Ammon's horn (tissue), 1 donor: ENCODE results near the gene UNC13C.

ENCODE experiments used
- DNase-seq: peaks from one replicate; pipeline ENCODE4 v3.0.0-alpha.2; 2016; ENCODE audit warnings: low spot score

The UNC13C gene

DNA sequence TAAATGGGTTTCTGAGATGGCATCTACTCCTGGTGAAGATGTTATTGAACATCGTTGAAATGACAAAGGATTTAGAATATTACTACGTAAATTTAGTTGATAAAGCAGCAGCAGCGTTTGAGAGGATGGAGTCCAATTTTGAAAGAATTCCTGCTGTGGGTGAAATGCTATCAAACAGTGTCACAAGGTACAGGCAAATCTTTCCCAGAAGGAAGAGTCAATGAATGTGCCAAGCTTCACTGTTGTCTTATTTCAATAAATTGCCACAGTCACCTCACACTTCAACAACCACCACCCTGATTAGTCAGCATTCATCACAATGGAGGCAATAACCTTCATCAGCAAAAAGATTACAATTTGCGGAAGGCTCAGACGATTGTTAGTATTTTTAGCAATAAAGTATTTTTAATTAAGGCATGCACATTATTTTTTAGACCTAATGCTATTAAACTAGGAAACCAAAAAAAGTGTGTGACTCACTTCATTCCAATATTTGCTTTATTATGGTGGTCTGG, 142.8 kb downstream of the UNC13C start:
- no peak for DNase-seq

DNA sequence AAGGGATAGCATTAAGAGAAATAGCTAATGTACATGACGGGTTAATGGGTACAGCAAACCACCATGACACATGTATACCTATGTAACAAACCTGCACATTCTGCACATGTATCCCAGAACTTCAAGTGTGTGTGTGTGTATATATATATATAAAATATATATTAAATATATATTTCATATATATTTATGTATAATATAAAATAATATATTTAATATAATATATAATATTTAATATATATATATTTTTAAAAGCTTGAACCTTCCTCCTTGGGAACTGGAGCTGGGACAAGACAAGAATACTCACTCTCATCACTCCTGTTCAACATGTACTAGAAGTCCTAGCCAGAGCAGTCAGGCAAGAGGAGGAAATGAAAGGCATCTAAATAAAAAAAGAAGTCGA, 149.3 kb downstream of the UNC13C start:
- DNase-seq: no peak

DNA sequence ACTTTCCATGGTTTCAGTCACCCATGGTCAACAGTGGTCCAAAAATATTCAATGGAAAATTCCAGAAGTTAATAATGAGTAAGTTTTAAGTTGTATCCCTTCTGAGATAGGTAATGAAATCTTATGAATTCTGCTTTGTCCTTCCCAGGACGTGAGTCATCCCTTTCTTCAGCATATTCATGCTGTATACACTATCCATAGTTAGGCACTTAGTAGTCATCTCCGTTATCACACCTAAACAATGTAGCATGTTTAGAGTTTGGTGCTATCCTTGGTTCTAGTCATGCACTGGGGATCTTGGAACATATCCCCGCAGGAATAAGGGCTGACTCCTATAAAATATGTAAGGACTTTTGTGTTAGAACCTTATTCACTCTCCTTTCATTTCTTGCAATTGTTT, 153.2 kb downstream of the UNC13C start:
- no peak for DNase-seq

DNA sequence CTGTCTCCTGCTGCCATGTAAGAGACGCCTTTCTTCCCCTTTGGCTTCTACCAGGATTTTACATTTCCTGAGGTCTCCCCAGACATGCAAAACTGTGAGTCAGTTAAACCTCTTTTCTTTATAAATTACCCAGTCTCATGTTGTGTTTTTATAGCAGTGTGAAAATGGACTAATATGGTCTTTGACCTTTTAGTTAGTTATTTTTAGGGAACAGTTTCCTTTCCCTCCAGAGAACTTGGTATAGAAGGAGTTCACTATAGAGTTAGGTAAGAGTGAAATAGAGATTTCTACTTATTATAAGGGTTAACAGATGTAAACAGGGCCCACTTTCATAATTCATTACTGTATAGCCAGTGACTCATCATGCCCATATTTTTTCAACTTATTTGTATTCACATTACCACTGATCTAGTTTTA, 170.9 kb downstream of the UNC13C start:
- DNase-seq: no peak

DNA sequence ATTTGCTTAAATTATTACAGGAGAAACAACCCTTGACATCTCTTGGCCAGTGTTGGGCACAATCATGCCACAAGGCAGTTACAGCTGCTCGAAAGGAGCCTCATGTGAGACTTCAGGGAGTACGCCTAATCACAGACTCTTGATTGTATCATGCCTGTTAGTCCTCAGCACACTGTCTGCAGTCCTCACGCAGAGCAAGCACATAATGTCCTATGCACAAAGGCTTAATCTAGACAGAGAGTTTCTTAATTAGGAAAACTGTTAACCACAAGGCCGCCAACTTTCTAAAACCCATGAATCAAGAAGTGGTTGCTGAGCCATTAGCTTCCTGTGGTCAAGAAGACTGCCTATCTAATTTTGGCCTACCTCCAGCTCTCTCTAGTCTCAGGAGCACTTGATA, 172.0 kb downstream of the UNC13C start:
- DNase-seq: peak; percentile 21

DNA sequence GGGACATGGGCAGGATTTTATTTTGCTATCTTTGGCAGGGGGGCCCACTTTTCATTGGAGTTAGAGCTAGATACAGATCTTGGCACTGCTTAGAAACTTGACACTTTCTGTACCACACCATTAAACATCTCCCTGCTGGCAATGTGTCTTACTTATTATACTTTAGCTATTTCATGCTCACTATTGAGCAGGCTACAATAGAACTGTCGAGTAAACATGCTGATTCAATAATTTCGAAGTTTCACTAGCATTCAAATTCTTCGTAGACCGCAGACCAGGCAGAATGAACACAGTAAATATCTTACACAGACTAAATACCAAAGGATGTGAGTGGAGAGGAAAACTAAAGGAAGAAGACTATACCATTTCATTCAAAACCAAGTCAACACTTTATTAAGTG, 180.8 kb downstream of the UNC13C start:
- no peak for DNase-seq

DNA sequence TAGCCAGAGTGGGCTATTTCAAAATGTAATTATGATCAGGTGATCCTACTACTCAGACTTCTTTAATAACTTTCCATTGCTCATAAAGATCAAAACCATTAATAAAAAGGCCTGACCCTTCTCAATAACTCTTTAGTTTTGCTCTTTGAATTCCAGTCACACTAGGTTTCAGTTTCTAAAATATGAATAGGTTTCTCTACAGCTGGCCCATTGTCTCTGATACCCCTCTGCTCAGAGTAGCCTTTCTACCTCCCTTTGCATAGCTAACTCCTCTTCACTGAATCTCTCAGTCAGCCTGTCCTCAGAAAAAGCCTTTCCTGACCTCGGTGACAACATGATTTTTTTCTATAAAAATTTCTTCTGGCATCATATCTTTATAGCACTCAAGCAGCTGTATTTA, 209.1 kb downstream of the UNC13C start:
- no peak for DNase-seq

DNA sequence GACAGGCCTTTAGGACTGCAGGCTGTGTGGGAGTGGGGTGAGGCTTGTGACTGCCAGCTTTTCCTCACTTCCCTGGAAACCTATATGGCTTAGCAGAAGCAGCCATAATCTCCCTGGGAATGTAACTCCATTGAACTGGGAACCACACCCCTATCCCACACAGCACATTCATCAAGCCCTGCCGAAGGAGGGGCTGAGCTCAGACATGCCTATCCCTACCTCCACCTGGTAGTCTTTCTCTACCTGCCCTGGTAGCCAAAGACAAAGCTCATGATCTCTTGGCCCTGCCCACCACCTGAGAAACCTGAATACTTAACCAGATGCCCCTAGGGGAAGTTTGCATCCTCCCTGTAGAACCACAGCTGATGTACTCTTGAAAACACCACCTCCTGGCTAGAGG, 219.8 kb downstream of the UNC13C start:
- no peak for DNase-seq

DNA sequence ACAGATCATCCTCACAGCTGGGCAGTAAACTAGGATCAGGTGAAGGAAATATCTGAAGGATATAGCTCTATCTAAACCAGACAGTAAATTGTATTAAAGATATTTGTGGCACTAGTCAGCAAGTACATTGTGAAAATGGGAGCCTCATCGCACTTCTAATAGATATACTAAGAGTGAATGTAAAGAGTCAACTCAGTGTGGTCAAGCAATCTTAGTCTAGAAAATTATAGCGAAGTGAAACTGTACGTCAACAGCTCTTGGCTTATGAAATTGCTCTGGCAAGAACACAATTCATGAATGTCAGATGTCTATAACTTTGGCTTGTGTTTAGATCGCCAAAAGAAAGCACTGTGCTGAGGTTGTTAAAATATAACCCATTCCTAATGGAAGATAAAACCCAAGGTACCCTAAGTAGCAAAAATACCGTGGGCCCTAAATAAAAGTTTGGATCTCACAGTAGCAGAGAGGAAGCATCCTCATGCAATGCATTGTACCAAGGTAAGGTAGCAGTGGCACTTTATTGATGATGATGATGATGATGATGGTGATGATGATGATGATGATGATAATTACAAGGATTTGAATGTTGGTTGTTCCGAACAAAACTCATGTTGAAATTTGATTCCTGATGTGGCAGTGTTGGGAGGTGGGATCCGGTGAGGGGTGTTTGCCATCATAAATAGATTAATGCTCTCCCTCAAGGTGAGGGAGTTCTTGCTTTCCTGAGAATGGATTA, 228.5 kb downstream of the UNC13C start:
- no peak for DNase-seq

DNA sequence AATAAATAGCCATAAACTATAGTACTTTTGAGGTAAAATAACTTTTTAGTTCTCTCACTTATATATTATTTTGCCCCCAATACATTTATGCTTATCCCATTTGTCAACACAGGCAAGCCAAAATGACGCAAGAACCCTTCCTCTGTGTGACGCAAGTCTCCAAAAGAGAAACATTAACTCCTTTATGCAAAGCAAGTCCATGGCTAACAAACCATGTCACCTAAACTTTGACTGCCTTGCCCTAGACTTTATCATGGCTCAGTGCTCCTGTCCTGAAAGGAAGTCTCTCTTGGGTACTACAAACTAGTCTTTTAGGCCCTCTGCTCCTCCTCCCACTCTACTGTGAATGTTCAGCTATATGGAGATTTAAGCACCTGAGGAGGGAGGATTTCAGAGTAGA, 230.5 kb downstream of the UNC13C start:
- DNase-seq: no peak

DNA sequence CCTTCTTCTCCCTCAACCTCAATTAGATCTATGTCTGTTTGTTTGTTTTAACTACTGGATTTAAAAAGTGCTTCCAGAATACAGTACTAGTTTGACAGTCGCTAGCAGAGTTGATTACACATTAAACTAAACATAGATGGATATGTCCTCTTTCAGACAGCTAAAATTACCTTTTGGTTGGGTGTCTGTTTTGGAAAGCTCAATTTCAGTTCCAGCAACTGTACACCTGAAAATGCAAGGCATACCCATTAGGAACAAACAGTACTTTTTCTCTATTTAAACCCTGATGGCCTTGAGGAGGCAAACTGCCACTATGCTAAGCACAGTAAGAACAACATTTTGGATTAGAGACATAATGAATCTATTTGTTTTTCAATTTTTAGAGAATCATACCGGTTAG, 234.4 kb downstream of the UNC13C start:
- no peak for DNase-seq

DNA sequence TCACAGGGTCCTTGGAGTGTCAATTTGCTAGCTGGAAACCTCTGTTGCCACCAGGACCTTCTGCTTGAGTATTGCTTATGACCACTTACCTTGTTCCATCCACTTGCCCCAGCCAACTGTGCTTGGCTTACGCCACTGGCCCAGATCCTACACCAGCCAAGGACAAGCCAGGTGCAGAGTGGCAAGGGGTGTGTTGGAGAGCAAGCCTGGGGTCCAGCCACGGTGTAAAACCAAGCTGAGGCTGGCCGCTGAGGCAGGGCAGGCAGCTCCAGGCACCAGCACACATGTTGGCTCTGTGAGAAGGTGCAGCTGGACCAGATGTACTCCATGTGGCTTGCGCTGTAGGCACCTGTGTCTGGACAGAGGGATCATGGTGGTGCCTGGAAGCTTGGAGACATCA, 248.2 kb downstream of the UNC13C start:
- DNase-seq: no peak

DNA sequence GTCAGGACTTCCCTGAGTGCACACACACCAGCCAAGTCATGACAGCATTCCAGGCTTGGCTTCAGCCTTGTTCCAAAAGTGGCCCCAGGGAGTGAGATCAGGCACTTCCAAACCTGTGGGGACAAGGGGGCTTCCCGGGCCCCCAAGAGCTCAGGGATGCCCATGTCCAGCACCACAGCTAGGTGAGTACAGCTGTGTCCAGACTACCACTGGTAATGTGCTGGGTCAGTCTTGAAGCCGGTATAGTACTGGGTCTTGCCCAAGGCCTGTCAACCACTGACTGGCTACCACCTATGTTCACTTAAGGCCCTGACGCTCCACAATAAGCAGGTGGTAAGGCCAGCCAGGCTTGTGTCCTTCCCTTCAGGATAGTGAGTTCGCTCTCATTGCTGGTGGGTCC, 249.3 kb downstream of the UNC13C start:
- DNase-seq: no peak

DNA sequence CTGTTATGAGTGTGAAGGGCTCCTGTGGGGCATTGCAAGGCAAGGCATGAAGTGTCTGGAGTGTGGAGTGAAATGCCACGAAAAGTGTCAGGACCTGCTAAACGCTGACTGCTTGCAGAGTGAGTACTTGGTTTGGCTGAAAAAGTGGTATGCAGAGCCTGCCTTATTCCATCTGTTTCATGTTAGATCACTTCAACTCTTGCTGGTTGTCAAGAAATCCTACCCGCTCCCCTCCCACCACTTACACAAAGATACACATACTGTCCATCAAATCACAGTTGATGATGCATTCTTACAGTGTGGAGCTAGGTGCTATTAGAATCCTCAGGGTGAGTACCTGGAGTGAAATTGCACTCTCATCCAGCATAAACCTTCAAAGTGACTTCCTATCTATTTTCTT, 272.1 kb downstream of the UNC13C start:
- peak; percentile 15 for DNase-seq

DNA sequence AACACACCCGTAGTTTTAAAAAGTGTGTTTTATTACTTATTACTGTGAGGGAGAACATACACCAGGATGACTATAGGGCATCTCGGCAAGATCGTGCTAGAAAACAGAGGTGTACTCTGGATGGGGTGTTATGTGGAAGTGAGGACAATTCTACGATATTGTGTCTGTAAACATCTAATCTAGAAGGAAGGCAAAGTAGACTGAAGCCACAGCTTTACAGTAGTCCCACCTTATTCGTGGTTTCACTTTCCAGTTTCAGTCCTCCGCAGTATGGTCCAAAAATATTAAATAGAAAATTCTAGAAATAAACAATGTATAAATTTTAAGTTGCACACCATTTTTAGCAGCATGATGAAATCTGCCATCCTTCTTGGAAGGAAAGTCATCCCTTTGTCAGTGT, 277.9 kb downstream of the UNC13C start:
- no peak for DNase-seq

DNA sequence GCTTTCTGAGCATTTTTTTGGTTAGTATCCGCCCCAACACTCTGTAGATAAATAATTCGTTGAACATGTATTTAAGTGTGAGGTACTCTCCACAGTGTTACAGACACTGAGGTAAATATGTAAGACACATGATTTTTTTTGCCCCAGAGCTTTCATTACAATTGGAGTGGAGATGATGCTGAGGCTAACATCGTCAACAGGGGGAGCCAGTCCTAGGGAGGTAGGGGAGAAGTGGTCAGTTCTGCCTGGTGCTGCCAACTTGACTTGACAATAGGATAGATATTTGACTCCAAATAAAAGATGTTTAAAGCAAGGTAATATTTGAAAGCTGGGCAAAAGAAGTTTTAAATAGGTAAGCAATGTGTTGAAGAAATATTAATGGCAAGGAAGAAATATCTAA, 295.7 kb downstream of the UNC13C start:
- DNase-seq: no peak

DNA sequence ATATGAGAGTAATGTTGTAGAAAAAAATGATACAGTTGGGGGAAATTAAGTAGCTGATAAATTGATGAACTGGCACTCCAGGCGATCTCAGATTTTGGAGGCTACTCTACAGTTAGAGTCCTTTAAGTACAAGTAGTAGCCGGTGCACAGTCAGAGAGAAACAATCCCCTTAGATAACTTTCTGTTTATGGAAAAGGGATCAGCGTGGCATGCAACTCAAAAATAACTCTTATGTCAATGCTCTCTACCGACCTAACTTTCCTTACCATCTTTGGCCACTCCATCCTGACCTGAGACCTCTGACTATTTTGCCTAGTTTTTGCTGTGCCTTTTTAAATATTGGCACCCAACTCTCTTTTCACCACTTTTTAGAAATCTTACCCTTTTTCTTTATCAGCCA, 299.6 kb downstream of the UNC13C start:
- no peak for DNase-seq

DNA sequence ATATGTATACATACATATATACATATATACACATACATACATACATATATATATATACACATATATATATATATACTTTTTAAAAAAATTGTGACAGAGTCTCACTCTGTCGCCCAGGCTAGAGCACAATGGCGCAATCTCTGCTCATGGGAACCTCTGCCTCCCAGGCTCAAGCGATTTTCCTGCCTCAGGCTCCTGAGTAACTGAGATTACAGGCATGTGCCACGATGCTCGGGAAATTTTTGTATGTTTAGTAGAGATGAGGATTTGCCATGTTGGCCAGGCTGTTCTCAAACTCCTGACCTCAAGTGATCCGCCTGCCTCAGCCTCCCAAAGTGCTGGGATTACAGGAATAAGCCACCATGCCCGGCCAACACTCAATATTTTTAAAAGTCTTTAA, 302.5 kb downstream of the UNC13C start:
- no peak for DNase-seq

DNA sequence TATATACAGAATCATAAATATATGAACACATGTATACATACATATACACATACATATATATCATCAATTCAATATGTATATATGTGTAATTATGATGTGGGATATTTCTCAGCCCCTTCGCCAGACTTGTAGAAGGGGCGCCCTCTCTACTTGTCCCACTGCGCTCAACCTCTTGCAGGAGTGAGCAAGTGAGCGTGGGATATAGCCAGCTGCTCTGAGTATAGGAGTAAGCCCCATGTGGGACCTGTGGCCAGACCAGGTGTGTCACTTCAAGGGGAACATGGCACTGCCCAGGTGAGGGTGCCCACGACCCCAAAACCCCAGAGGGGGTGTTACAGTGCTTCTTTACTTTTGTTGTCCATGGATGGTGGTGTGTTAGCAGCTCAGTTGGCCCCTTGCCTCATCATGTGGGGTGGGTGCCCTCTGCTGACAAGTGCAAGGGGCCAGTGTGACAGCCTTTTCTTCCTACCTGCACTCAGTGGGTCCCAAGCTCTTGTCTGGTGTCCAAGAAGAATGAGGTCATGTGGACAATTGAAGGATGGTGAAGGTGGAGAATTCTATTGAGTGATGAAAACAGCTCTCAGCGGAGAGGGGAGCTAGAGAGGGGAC, 304.1 kb downstream of the UNC13C start:
- no peak for DNase-seq

DNA sequence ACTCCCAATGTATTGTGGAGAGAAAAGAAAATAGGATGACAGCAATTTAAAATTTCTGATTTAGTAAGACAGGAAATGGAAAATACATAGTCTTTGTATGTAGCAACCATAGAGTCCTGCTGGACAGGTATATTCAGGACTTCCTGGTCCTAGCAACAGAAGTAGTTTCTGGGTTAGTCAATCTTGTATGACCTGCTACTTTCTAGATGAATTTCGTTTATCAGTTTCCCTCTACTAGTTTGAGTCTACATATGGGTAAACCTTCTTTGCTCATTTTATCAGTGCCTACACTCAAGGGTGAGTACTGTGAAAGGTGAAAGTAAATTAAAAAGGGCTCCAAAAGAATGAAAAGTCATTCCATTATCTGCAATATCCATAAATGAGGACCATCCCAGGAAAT, 309.8 kb downstream of the UNC13C start:
- no peak for DNase-seq

DNA sequence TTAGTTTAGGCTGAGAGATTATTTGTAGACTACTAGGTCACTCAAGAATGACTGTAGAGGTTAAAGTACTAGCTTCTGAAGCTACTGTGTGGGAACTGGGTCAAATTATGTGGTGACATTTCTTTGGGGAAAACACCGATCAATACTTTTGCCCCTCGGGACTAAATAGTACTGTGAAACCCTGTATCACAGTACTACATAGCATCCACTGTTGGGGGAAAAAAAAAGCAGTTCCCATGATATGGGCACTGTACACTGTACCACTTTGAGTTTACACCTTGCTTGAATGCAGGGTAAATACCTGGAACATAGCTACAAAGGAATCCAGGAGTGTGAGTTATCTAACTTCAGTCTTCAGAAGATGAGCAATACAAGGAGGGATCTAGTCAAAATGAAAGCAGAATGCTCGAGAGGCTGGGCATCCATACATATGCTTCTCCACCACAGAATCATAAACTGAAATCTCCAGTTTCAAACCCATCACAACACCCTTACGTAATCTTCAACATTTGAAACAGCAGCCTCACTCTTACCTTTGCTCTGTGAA, 311.4 kb downstream of the UNC13C start:
- no peak for DNase-seq

DNA sequence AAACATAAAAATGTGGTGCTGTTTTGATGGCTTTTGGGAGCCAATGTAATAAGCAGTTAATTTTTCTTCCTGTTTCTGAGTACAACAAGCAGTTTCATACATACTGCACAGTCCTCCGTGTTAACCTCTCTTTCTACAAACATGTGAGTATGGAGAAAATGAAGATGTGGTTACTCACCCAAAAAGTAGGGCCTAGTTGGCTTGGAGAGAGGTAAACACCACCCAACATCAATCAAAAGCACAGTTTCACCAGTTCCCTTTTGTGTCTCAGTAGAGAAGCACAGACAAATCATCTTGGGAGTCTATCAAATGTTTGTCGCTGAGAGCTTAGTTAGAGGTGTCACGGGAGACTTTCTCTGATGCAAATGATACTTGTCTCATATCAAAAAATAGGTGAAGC, 320.2 kb downstream of the UNC13C start:
- DNase-seq: no peak

DNA sequence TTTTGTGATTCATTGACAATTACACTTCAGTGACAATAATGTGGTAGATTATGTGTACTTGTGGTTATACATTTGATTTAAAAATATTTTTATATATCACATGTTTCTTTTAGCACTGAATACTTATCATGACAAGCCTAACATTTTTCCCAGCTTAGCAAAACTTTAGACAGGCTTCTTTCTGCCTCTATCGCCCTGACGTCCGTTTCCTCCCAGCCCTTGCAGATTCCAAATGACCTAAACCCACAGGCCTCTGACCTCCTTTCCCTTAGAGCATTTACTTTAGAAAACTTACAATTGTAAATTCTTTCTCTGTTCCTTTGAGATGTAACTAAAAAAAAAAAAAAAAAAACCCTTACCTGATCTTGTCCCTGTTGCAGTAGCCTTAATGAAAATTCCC, 326.1 kb downstream of the UNC13C start:
- DNase-seq: no peak

DNA sequence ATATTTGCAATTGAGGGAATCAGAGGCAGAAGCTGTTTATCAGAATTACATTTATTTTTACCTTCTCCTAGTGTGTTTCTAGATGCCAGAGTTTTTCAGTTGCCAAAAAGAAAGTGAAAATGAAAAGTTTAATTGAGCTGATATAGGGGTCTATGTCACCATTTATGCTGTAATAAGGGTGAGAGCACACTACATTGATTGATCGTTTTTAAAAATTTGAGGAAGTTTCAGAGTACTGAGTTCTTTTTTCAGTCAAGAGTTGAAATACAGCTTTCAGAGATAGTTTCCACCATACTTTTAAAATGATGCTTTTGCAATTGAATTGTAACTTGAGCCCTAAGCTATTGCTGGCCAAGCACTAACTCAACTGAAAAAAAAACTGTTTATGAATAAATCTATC, 326.9 kb downstream of the UNC13C start:
- DNase-seq: no peak
